ENCODE results near the gene F9.

F9 gene

DNA sequence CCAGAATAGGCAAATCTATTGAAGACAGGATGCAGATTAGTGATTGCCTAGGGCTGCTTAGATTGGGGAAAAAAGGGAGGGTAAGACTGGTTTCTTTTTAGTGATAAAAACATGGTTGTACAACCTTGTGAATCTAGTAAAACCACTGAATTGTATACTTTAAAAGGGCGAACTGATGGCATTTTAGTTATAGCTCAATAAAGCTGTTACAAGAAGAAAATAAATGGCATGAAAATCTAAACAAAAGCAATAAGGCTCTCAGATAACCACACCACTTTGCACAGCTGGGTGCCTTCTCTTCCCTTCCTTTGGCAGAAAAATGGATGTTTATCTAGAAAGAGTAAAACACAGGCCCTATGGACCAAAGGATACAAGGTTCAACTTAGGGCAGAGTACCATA is 69.6 kb downstream of the F9 start:
- Histone ChIP-seq H3K4me3 (no peak overlapping the region), H3K36me3 (no peaks in the 10 kb centered on the region), H3K27ac (no peak overlapping the region), H3K27me3 (no peaks in the 10 kb centered on the region), H3K9me3 (no peaks in the 10 kb centered on the region), H3K4me1 (no peaks in the 10 kb centered on the region)
- DNase-seq: no peak
- intact Hi-C loops (cut with DNase I; ENCODE audit: low total_unique reads): no loop called here
- TF ChIP-seq CTCF (IDR thresholded peaks at IDR 0.05): no peak
